GM12892 (cell line): ENCODE measurements around the gene SELENOM.

Experiments
- POLR2A ChIP-seq: IDR thresholded peaks from 2 replicates; pipeline ENCODE4 v1.6.1; 2011; ENCODE audit warnings: low read depth, low read length, control low read depth
- POLR2AphosphoS5 ChIP-seq: IDR thresholded peaks from 2 replicates; pipeline ENCODE4 v1.6.1; 2011; ENCODE audit warnings: low read depth, low read length, control low read depth

- TF ChIP-seq POLR2A (no peak), POLR2AphosphoS5 (no peak)
These were observed 14.0 kb upstream of the SELENOM start for GRCh38 chr22:31121403-31121802.
